Measurements from ENCODE around the gene MT1G. TPM values are rescaled to one million over a fixed set of nuclear protein-coding genes. Genes with fewer than 3 reads are reported as not detected.

MT1G gene
- total RNA-seq, 1 experiment from 2014 or later, result 23.4 TPM

DNA sequence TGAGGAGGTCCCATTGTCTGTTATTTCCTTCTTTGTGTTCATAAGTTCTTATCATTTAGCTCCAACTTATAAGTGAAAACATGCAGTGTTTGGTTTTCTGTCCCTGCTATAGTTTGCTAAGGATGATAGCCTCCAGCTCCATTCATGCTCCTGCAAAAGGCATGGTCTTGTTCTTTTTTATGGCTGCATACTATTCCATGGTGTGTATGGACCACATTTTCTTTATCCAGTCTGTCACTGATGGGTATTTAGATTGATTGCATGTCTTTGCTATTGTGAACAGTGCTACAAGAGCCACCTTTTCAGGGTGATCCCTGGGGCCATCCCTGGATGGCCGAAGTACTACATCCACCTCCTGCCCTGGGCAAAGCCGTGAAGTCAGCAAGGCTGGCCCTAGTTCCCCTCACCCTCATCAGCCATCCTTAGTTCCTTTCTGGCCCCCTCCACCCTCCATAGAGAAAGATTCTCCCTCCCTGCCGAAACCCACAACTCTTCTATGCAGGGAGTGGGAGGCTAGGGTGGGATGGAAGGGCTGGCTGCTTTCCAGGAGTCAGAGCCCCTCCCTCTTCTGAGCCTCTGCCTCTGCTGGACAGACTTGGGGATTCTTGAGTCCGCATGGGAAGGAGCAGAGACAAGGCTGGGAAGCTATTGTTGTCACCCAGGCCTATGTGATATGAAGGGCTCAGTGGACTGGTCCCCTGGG is 22.7 kb upstream of the MT1G start:
- Histone ChIP-seq H3T11ph (ENCODE audit: low read length) (no peak overlapping the region), H3K79me1 (ENCODE audit: insufficient read depth, low read depth, low read length, poor library complexity, severe bottlenecking) (no peaks in the 10 kb centered on the region), H4K91ac (ENCODE audit: insufficient read length, low read depth, low read length) (no peak overlapping the region), H2AFZ (ENCODE audit: low read length) (no peak overlapping the region), H3K27me3 (ENCODE audit: insufficient read depth, low read length) (no peaks in the 10 kb centered on the region), H3K27ac (ENCODE audit: insufficient read length, low read depth, low read length) (no peak overlapping the region), H4K8ac (replicated peaks; ENCODE audit: insufficient read length, low read depth, low read length) (no peak overlapping the region), H3K4ac (ENCODE audit: low read depth, low read length) (no peak overlapping the region), H3K56ac (ENCODE audit: insufficient read length, low read depth, low read length) (no peak overlapping the region), H2AK5ac (ENCODE audit: insufficient read length, low read length) (no peak overlapping the region), H4K20me1 (ENCODE audit: control insufficient read depth, insufficient read depth, insufficient read length) (no peaks in the 10 kb centered on the region), H3K9me3 (ENCODE audit: control insufficient read depth, low read depth, low read length) (no peaks in the 10 kb centered on the region), H4K5ac (ENCODE audit: insufficient read length, low read depth, low read length) (no peak overlapping the region), H2BK12ac (ENCODE audit: insufficient read length, low read depth, low read length) (no peak overlapping the region), H3K18ac (ENCODE audit: insufficient read length, low read depth, low read length) (no peak overlapping the region), H2BK15ac (ENCODE audit: low read depth, low read length) (no peak overlapping the region), H3K14ac (ENCODE audit: insufficient read depth, low read length) (no peak overlapping the region), H3K9ac (ENCODE audit: extremely low read depth, insufficient read length, low read length) (no peak overlapping the region), H3K4me2 (ENCODE audit: insufficient read depth, insufficient read length, low read length) (no peak overlapping the region), H3K23me2 (ENCODE audit: insufficient read length, low read depth, low read length, poor library complexity, severe bottlenecking) (no peaks in the 10 kb centered on the region), H2BK20ac (ENCODE audit: low read depth, low read length, poor library complexity, severe bottlenecking) (no peak overlapping the region), H3K79me2 (ENCODE audit: insufficient read depth, low read length) (no peaks in the 10 kb centered on the region), H3K4me1 (ENCODE audit: insufficient read depth, low read length) (no peaks in the 10 kb centered on the region), H2BK120ac (ENCODE audit: low read depth, low read length, poor library complexity, severe bottlenecking) (no peak overlapping the region), H2BK5ac (ENCODE audit: insufficient read length, low read length) (no peak overlapping the region), H3K23ac (ENCODE audit: insufficient read length, low read depth, low read length) (no peak overlapping the region)
- WGBS (ENCODE audit: extremely low coverage, insufficient read length, low lambda C conversion rate), result no CpG with 5 or more reads among the region's 4 CpGs
- Mint-ChIP-seq H3K27me3 (ENCODE audit: low read depth) (peaks cover 7% of the 10 kb centered on the region), H3K9me3 (peaks cover 9 to 11% of the 10 kb centered on the region in 2 experiments), H3K36me3 (ENCODE audit: insufficient read depth in 1 of 3, low read depth in 3 of 3) (peaks cover 0 to 5% (median 3%) of the 10 kb centered on the region in 3 experiments; a peak in 5 of 7 replicates), H3K4me3 (no peak overlapping the region; a peak in 1 of 5 replicates), H3K27ac (no peak overlapping the region), H3K4me1 (peaks cover 3 to 11% of the 10 kb centered on the region in 2 experiments)
- DNase-seq, result no peak
- TF ChIP-seq, protein P1, sequence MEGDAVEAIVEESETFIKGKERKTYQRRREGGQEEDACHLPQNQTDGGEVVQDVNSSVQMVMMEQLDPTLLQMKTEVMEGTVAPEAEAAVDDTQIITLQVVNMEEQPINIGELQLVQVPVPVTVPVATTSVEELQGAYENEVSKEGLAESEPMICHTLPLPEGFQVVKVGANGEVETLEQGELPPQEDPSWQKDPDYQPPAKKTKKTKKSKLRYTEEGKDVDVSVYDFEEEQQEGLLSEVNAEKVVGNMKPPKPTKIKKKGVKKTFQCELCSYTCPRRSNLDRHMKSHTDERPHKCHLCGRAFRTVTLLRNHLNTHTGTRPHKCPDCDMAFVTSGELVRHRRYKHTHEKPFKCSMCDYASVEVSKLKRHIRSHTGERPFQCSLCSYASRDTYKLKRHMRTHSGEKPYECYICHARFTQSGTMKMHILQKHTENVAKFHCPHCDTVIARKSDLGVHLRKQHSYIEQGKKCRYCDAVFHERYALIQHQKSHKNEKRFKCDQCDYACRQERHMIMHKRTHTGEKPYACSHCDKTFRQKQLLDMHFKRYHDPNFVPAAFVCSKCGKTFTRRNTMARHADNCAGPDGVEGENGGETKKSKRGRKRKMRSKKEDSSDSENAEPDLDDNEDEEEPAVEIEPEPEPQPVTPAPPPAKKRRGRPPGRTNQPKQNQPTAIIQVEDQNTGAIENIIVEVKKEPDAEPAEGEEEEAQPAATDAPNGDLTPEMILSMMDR (conservative IDR thresholded peaks at IDR 0.05), result no peak

Data from H9 (cell line).